Activated naive CD4-positive, alpha-beta T cell treated with anti-CD3 and anti-CD28 coated beads, Interleukin-2, amount 10 ng/mL, durations not matched to agents 7 days and 5 days (primary cell): ENCODE measurements around the gene ADAMTS12.
"Not testable (repeated sequence)": the region's sequence is repeated elsewhere in the genome, so short reads cannot be mapped to it uniquely, and the experiment has no call there.

ENCODE experiments used
- CTCF ChIA-PET: fragments of 350-600 bp; sonication (Branson Sonifier 250); formaldehyde crosslinking; loops from one replicate; lab custom pipeline; 2021; ENCODE audit warnings: antibody characterized with exemption; lab: Charles Lee
- DNase-seq: peaks from one replicate; pipeline ENCODE4 v3.0.0-alpha.2; 2020
- H3K27ac Mint-ChIP-seq: one replicate; pipeline ENCODE4 v1.8.0; 2021; ENCODE audit warnings: mild to moderate bottlenecking, moderate library complexity, mixed read lengths
- H3K27me3 Mint-ChIP-seq: one replicate; pipeline ENCODE4 v1.8.0; 2021; ENCODE audit warnings: mild to moderate bottlenecking, mixed read lengths
- H3K36me3 Mint-ChIP-seq: one replicate; pipeline ENCODE4 v1.8.0; 2021; ENCODE audit warnings: mixed read lengths
- H3K4me1 Mint-ChIP-seq: one replicate; pipeline ENCODE4 v1.8.0; 2021; ENCODE audit warnings: mixed read lengths
- H3K4me3 Mint-ChIP-seq: one replicate; pipeline ENCODE4 v1.8.0; 2021; ENCODE audit warnings: mild to moderate bottlenecking, moderate library complexity, mixed read lengths
- H3K9me3 Mint-ChIP-seq: one replicate; pipeline ENCODE4 v1.8.0; 2021; ENCODE audit warnings: mixed read lengths

ADAMTS12 gene

GRCh38 chr5:33929925-33930690 lies 38.3 kb upstream of the ADAMTS12 start:
- CTCF ChIA-PET = interaction anchor here (0.6 kb wide), 1 partner anchor 76 kb away, joined by 3 read pairs; no protein-coding TSS in a partner anchor
- no peak overlapping the region for H3K4me3 Mint-ChIP-seq

GRCh38 chr5:33928283-33928682 lies 36.5 kb upstream of the ADAMTS12 start:
- H3K4me1 Mint-ChIP-seq = no peaks in the 10 kb centered on the region
- no peaks in the 10 kb centered on the region for H3K36me3 Mint-ChIP-seq
- no peaks in the 10 kb centered on the region for H3K27me3 Mint-ChIP-seq
- H3K9me3 Mint-ChIP-seq = no peaks in the 10 kb centered on the region
- H3K4me3 Mint-ChIP-seq = no peak overlapping the region
- CTCF ChIA-PET = interaction anchor here (1.1 kb wide), 1 partner anchor 339 kb away, joined by 4 read pairs; no protein-coding TSS in a partner anchor
- no peak overlapping the region for H3K27ac Mint-ChIP-seq
- DNase-seq = no peak

More at GRCh38 chr5:33929925-33930690, 38.3 kb upstream of the ADAMTS12 start:
- Mint-ChIP-seq H3K4me1 (no peaks in the 10 kb centered on the region), H3K9me3 (no peaks in the 10 kb centered on the region), H3K27ac (no peak overlapping the region), H3K36me3 (no peaks in the 10 kb centered on the region), H3K27me3 (peaks cover 4% of the 10 kb centered on the region)
- no peak for DNase-seq

DNA sequence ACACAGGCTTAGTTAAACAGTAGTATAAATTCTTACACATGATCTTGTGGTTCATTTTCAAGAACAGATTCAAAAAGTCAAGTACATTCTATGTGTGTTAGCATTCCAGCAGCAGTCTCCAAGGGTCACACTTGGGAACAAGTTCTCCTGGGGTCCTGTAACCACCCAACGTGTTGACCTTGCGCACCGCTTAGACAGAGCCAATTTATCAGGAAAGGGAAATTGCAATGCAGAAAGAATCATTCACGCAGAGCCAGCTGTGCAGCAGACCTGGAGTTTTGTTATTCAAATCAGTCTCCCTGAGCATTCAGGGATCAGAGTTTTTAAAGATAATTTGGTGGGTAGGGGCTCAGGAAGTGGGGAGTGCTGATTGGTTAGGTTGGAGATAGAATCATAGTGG lies 35.9 kb upstream of the ADAMTS12 start:
- Mint-ChIP-seq H3K27me3 (peaks cover 5% of the 10 kb centered on the region), H3K36me3 (no peaks in the 10 kb centered on the region), H3K27ac (no peak overlapping the region), H3K4me3 (no peak overlapping the region), H3K4me1 (no peaks in the 10 kb centered on the region), H3K9me3 (no peaks in the 10 kb centered on the region)
- CTCF ChIA-PET = interaction anchor here (1.1 kb wide), 1 partner anchor 338 kb away, joined by 4 read pairs; no protein-coding TSS in a partner anchor
- no peak for DNase-seq

- Mint-ChIP-seq H3K4me1 (no peaks in the 10 kb centered on the region), H3K9me3 (no peaks in the 10 kb centered on the region), H3K4me3 (no peak overlapping the region), H3K27ac (no peak overlapping the region), H3K27me3 (peaks cover 9% of the 10 kb centered on the region), H3K36me3 (no peaks in the 10 kb centered on the region)
- no peak for DNase-seq
- CTCF ChIA-PET = no interaction called here
These were observed 33.5 kb upstream of the ADAMTS12 start for GRCh38 chr5:33925278-33925677.

- Mint-ChIP-seq H3K27me3 (peaks cover 12% of the 10 kb centered on the region), H3K9me3 (peaks cover 6% of the 10 kb centered on the region)
- CTCF ChIA-PET = interaction anchor here (1.1 kb wide), 1 partner anchor 14 kb away, joined by 5 read pairs; no protein-coding TSS in a partner anchor
These were observed 29.2 kb upstream of the ADAMTS12 start for GRCh38 chr5:33921002-33921401.

GRCh38 chr5:33914844-33915243 lies 23.1 kb upstream of the ADAMTS12 start:
- not testable (repeated sequence) for H3K36me3 Mint-ChIP-seq, H3K4me3 Mint-ChIP-seq

More at GRCh38 chr5:33921002-33921401, 29.2 kb upstream of the ADAMTS12 start:
- no peaks in the 10 kb centered on the region for H3K4me1 Mint-ChIP-seq
- no peak overlapping the region for H3K4me3 Mint-ChIP-seq
- no peak overlapping the region for H3K27ac Mint-ChIP-seq
- DNase-seq = no peak
- no peaks in the 10 kb centered on the region for H3K36me3 Mint-ChIP-seq

DNA sequence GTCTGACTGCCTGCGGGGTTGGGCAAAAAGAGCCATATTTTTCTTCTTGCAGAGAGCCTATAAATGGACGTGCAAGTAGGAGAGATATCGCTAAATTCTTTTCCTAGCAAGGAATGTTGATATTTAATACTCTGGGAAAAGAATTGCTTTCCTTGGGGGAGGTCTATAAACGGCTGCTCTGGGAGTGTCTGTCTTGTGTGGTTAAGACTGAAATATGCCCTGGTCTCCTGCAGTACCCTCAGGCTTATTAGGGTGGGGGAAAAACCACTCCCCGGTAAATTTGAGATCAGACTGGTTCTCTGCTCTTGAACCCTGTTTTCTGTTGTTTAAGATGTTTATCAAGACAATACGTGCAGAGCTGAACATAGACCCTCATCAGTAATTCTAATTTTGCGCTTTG lies 14.5 kb upstream of the ADAMTS12 start:
- peaks cover 22% of the 10 kb centered on the region for H3K9me3 Mint-ChIP-seq

More at GRCh38 chr5:33914844-33915243, 23.1 kb upstream of the ADAMTS12 start:
- H3K4me1 Mint-ChIP-seq, H3K27ac Mint-ChIP-seq, CTCF ChIA-PET, DNase-seq, H3K27me3 Mint-ChIP-seq: not testable (repeated sequence)
- peaks cover 12% of the 10 kb centered on the region for H3K9me3 Mint-ChIP-seq

DNA sequence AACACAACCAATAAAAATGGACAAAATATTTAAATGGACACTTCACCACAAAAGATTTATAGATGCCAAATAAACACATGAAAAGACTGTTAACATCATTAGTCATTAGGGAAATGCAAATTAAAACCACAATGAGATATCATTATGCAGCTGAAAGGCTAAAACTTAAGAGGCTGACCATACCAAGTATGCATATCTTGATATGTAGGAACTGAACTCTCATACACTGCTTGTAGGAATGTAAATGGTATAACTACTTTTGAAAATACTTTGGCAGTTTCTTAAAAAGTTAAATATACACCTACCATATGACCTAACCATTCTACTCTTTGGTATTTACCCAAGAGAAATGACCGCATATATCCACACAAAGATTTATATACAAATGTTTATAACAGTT lies 13.6 kb upstream of the ADAMTS12 start:
- no peaks in the 10 kb centered on the region for H3K36me3 Mint-ChIP-seq
- no peak for DNase-seq
- peaks cover 22% of the 10 kb centered on the region for H3K9me3 Mint-ChIP-seq
- peaks cover 7% of the 10 kb centered on the region for H3K27me3 Mint-ChIP-seq
- H3K27ac Mint-ChIP-seq = no peak overlapping the region
- CTCF ChIA-PET = no interaction called here
- no peak overlapping the region for H3K4me3 Mint-ChIP-seq
- no peaks in the 10 kb centered on the region for H3K4me1 Mint-ChIP-seq

More for the DNA sequence above, 14.5 kb upstream of the ADAMTS12 start:
- CTCF ChIA-PET, H3K27ac Mint-ChIP-seq, DNase-seq, H3K4me3 Mint-ChIP-seq, H3K27me3 Mint-ChIP-seq, H3K4me1 Mint-ChIP-seq, H3K36me3 Mint-ChIP-seq: not testable (repeated sequence)

DNA sequence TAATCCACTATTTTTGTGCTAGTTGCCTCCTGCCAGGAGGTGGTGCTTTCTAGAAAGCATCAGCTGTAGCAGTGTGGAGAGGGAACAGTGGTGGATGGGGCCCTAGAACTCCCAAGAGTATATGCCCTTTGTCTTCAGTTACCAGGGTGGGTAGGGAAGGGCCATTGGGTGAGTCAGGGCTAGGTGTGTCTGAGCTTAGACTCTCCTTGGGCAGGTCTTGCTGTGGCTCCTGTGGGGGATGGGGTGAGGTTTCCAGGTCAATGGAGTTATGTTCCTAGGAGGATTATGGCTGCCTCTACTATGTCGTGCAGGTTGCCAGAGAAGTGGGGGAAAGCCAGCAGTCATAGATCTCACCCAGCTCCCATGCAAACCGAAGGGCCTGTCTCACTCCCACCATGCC lies 11.3 kb upstream of the ADAMTS12 start:
- no peak overlapping the region for H3K4me3 Mint-ChIP-seq
- CTCF ChIA-PET = no interaction called here
- no peak for DNase-seq
- H3K4me1 Mint-ChIP-seq = no peaks in the 10 kb centered on the region
- peaks cover 7% of the 10 kb centered on the region for H3K27me3 Mint-ChIP-seq
- peaks cover 22% of the 10 kb centered on the region for H3K9me3 Mint-ChIP-seq
- no peak overlapping the region for H3K27ac Mint-ChIP-seq
- H3K36me3 Mint-ChIP-seq = no peaks in the 10 kb centered on the region

DNA sequence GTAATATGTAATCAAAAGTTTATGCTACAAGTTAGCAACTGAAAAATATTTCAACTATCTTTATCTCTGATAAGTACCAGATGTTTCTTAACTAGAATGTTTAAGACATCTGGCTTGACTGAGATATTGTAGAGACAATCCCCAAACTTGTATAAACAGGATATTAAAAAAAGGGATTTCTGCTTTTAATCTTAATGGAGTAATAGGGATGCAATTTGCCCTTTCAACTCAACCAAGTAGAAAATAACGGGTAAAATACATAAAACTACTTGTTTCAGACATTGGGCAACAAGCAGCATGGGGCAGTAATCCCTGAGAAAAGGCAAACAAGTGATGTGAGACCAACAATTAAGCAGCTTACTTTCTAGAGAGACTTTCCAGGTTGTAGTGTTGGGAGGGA lies 9.4 kb upstream of the ADAMTS12 start:
- CTCF ChIA-PET = no interaction called here
- Mint-ChIP-seq H3K27ac (no peak overlapping the region), H3K4me1 (no peaks in the 10 kb centered on the region), H3K4me3 (no peak overlapping the region), H3K36me3 (no peaks in the 10 kb centered on the region), H3K9me3 (peaks cover 7% of the 10 kb centered on the region), H3K27me3 (peaks cover 7% of the 10 kb centered on the region)
- no peak for DNase-seq

DNA sequence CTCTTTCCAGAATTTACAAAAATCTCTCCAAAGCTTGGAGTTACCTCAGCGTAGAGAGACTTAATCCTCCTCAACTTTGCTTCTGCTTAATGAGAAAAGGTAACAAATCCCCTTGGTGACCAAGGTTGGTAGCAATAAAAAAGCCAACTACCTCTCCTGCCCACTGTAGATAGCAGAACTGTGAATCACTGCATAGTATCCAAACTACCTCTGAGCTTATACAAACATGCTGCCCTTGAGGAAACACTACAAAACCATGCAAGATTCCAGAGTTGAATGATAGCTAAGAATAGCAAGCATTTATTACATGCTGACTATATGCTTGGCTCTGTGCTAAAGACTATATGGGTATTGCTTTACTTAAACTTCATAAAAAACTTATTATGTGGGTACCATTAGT lies 2.8 kb upstream of the ADAMTS12 start:
- H3K27me3 Mint-ChIP-seq = peaks cover 48% of the 10 kb centered on the region
- no peaks in the 10 kb centered on the region for H3K9me3 Mint-ChIP-seq
- H3K4me3 Mint-ChIP-seq = no peak overlapping the region
- CTCF ChIA-PET = no interaction called here
- H3K36me3 Mint-ChIP-seq = no peaks in the 10 kb centered on the region
- peaks cover 3% of the 10 kb centered on the region for H3K4me1 Mint-ChIP-seq
- no peak for DNase-seq
- H3K27ac Mint-ChIP-seq = no peak overlapping the region

- Mint-ChIP-seq H3K4me1 (peaks cover 3% of the 10 kb centered on the region), H3K4me3 (no peak overlapping the region), H3K9me3 (no peaks in the 10 kb centered on the region), H3K27ac (no peak overlapping the region), H3K27me3 (peaks cover 49% of the 10 kb centered on the region), H3K36me3 (no peaks in the 10 kb centered on the region)
- CTCF ChIA-PET = no interaction called here
- no peak for DNase-seq
These were observed 889 bp upstream of the ADAMTS12 start for GRCh38 chr5:33892620-33893137.

DNA sequence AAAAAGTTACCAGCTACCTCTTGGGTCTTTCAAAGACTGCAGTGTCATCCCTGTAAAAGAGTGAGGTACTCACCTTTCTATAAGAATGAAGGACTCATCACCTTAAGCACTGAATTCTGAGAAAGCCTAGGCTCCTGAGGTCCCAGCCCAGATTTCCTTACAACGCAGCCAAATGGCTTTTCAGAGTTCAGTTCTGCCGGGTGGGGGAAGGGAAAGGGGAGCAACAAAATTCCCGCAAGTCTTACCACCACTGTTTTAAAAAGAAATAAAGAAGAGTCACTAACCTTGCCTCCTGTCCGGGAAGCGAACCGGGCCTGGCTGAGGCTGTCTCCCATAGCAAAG lies 373 bp downstream of the ADAMTS12 start:
- CTCF ChIA-PET = no interaction called here
- Mint-ChIP-seq H3K27me3 (peaks cover 49% of the 10 kb centered on the region), H3K27ac (no peak overlapping the region), H3K9me3 (no peaks in the 10 kb centered on the region), H3K4me1 (peaks cover 3% of the 10 kb centered on the region), H3K36me3 (no peaks in the 10 kb centered on the region), H3K4me3 (no peak overlapping the region)
- no peak for DNase-seq

GRCh38 chr5:33890131-33891032 lies 1.4 kb downstream of the ADAMTS12 start:
- no peak for DNase-seq
- H3K36me3 Mint-ChIP-seq = no peaks in the 10 kb centered on the region
- H3K4me3 Mint-ChIP-seq = no peak overlapping the region
- peaks cover 3% of the 10 kb centered on the region for H3K4me1 Mint-ChIP-seq
- H3K27ac Mint-ChIP-seq = no peak overlapping the region
- no peaks in the 10 kb centered on the region for H3K9me3 Mint-ChIP-seq
- CTCF ChIA-PET = no interaction called here
- peaks cover 53% of the 10 kb centered on the region for H3K27me3 Mint-ChIP-seq
